NK-92 (cell line): Measurements from ENCODE around the gene OAS2.

Source experiments
- DNase-seq: peaks from one replicate; lab custom pipeline; 2025; ENCODE audit not compliant: unreplicated experiment; lab: John Stamatoyannopoulos, UW

The OAS2 gene

GRCh38 chr12:113056381-113056630 lies 78.0 kb downstream of the OAS2 start:
- no peak for DNase-seq

GRCh38 chr12:113056631-113057488 lies 78.5 kb downstream of the OAS2 start, which contains the start of gene DTX1:
Gene DTX1, plus strand, starts transcription at chr12:113056730. Its CDS starts 1,463 bp downstream, at chr12:113058193.
- DNase-seq: no peak

GRCh38 chr12:113057565-113058485 lies 79.5 kb downstream of the OAS2 start:
- no peak for DNase-seq

DNA sequence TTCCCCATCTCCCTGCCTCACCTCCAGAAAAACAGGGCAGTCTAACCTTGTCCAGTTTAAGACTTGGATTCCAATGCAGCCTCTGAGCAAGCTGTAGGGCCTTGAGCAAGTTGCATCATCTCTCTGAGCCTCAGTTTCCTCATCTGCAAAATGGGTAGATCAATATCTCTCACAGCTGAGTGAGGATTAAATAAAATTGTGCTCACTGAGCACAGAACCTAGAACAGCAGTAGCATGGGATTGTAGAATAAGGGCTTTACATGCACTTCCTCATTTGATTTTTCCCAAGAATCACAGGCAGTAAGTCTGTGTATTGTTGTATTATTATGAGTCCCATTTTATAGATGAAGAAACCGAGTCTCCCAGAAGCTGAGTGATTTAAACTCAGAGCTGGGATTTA lies 80.2 kb downstream of the OAS2 start:
- no peak for DNase-seq

DNA sequence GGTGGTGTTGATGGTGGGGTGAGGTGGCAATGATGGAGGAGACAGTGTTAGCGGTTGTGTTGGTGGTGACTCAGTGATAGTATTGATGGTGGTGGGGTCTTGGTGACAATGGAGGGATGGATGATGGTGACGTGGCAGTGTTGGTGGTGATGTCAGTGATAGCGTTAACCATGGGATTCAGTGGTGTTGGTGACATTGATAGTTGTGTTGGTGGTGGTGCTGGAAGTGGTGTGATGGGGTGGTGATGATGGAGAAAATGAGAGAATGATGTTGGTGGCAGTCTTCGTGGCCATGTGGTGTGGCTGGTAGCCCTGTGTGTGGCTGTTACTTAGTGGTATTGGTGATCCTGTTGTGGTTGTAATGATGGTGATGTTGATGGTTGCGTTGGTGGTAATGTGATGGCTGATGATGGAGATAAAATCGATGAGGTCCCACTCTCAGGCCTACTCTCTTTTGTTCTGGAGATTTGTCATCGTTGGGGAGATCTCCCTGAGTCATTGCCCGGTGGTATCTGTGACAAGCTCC lies 80.8 kb downstream of the OAS2 start:
- no peak for DNase-seq

GRCh38 chr12:113060336-113060960 lies 82.1 kb downstream of the OAS2 start:
- DNase-seq: no peak

DNA sequence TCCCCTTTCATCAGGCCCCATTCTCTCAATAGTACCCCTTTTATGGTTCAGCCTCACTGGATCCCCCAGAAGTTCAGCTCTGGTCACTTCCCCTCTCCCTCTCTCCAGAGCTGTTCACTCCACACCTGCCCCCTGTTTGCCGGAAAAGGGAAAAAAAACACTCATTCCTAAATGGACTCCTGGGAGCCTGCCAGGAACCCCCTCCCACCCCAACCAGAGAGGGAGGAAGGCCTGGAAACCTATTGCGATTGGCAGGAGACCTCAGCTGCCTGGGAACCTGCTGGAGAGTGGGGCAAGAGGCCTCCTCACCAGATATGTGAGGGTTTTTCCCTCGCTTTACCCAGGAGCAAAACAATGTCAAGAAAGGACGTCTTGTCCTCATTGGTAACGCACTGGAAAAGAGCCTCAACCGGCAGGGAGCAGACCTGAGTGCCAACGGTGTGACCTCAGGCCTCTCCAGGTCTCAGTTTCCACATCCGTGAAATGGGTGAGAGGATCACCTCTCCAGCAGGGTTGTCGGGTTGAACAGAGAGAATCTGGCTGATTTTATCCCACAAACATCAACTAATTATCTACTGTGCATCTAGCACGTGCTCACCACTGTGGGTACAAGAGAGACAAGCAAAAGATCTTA lies 82.9 kb downstream of the OAS2 start:
- no peak for DNase-seq
